Epithelial cell of proximal tubule (primary cell): ENCODE measurements around the gene XKRX. TPM values are rescaled to one million over a fixed set of nuclear protein-coding genes. Genes with fewer than 3 reads are reported as not detected.

ENCODE experiments used
- DNase-seq: peaks from one replicate; pipeline ENCODE4 v3.0.0-alpha.2; 2011; ENCODE audit warnings: low read depth
- H3K4me3 ChIP-seq: 2 replicates; pipeline ENCODE4 v1.5.1; 2011; ENCODE audit warnings: low read depth, mild to moderate bottlenecking, low read length
- CTCF ChIP-seq: conservative IDR thresholded peaks from 2 replicates; pipeline ENCODE4 v1.5.1; 2012; ENCODE audit warnings: low read depth, mild to moderate bottlenecking, low read length
- total RNA-seq: library from RNA; depleted of rRNA; stranded (reverse); fragments of >200 nt; gene quantifications from 2 replicates; pipeline ENCODE4 v1.2.3, GENCODE V29; 2015

XKRX gene
- total RNA-seq, 1 donor from 2014 or later, result not detected

DNA sequence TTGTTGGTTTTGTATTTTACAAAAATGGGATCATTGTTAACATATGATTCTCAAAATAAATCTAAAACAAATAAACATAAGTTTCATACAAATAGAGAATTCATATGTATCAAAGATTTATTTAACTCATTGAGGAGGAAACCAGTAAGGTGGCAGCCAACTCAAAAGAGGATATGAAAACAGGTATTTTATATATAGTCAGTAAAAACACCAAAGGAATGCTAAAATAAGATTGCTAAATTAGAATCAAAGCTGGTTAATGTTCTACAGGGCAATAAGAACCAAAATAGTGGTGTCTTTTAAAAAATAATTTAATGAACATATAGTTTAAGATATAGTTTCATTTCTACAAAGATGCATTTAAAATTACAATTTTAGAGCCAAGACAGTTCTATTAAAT, 23.1 kb downstream of the XKRX start:
- DNase-seq, result no peak
- TF ChIP-seq CTCF, result no peak
- no peak overlapping the region for H3K4me3 ChIP-seq

- H3K4me3 ChIP-seq, result no peak overlapping the region
- no peak for TF ChIP-seq CTCF
- DNase-seq, result no peak
Observed at GRCh38 chrX:100904433-100904832, 24.3 kb downstream of the XKRX start.

- no peak for DNase-seq
- no peak overlapping the region for H3K4me3 ChIP-seq
- TF ChIP-seq CTCF, result peak; percentile 74
Observed at GRCh38 chrX:100895365-100896075, 33.2 kb downstream of the XKRX start.

DNA sequence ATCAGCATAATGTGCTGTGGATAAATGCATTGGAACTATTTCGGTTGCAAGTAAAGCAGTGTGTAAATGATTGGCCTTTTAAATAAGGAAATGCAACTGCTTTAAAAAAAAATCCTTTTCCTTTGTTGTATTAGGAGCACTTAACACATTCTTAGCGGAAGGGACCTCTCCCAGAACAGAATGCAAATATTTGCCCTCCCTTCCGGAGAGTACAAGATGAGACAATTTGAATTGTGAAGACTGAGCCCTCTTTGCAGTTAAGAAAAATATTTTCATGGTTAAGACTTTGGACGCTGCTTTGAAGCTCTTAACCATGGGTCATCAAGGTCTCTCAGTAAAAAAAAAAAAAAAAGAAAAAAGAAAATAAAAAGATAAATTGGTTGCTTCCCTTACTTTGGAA, 45.1 kb downstream of the XKRX start:
- no peak for TF ChIP-seq CTCF
- no peak overlapping the region for H3K4me3 ChIP-seq
- no peak for DNase-seq

DNA sequence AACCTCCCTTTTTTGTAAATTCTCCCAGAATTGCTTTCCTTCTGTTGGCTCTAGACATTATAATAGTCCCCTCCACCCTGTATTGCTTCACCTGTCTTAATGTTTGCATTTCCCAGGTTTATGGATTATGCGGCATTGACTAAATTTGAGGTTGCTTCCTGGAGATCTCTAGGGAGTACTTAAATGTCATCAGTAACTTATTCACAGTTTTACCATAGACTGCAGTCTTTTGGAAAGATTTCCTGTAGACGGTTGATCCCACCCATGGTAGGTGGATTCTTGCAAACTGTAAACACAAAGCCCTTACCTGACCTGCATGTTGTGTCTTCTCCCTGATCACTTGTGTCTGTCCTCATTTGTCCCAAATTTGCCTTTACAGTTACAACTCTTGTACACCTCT, 48.3 kb downstream of the XKRX start:
- H3K4me3 ChIP-seq, result no peak overlapping the region
- no peak for TF ChIP-seq CTCF
- DNase-seq, result no peak

GRCh38 chrX:100874325-100874724, 54.4 kb downstream of the XKRX start, which contains the start of gene NOX1:
Gene NOX1 (minus strand): TSS chrX:100874359. CDS start chrX:100874139, 220 bp downstream.
- H3K4me3 ChIP-seq, result no peak within 1 kb of the TSS
- no peak for DNase-seq
- no peak for TF ChIP-seq CTCF
